A549 (cell line): Measurements from ENCODE around the gene TBL1X. TPM values are rescaled to one million over a fixed set of nuclear protein-coding genes. Genes with fewer than 3 reads are reported as not detected.
A peak's percentile ranks its signal among the peaks of the same experiment; 100 is the strongest.

Experiments used
- ATAC-seq, 2 experiments: fragments of 200-7000 bp in 1 of 2; fragments of >200 bp in 1 of 2; cut with Nextera tagmentation in 1 of 2; cut with Tn5 transposase in 1 of 2; 3 replicates each; pipeline versions ENCODE4 v1.8.0 to v1.9.1; 2018 to 2020; ENCODE audit warnings: mild to moderate bottlenecking in 1 of 2, moderate library complexity in 1 of 2
- CTCF ChIA-PET: fragments of 300-600 bp; sonication (Branson Sonifier 250); formaldehyde crosslinking; extraction: SDS; loops from one replicate; lab custom pipeline; 2021; ENCODE audit warnings: antibody characterized with exemption, inconsistent platforms; lab: Yijun Ruan, JAX
- POLR2A ChIA-PET: fragments of 350-600 bp; formaldehyde crosslinking; extraction: SDS; loops from one replicate; lab custom pipeline; 2021; ENCODE audit warnings: antibody characterized with exemption, inconsistent platforms; lab: Yijun Ruan, JAX
- DNase-seq, 2 experiments: peaks; one replicate each; pipeline versions ENCODE4 v3.0.0 to v3.0.0-alpha.2; 2011 to 2016; ENCODE audit warnings: low read depth in 1 of 2, low spot score in 1 of 2
- FAIRE-seq: peaks from 2 replicates; lab custom pipeline; 2011; peaks lifted over from hg19 to GRCh38; lab: Jason Lieb, UNC
- H3K27ac ChIP-seq, 2 experiments: fragments of >200 bp; sonication (Bioruptor Twin); formaldehyde crosslinking; 3 replicates each; pipeline ENCODE4 v1.5.1; 2016 to 2017
- H3K4me1 ChIP-seq: fragments of >200 bp; sonication (Bioruptor Twin); formaldehyde crosslinking; 3 replicates; pipeline ENCODE4 v1.6.1; 2016
- H3K4me2 ChIP-seq: fragments of >200 bp; sonication (Bioruptor Twin); formaldehyde crosslinking; 3 replicates; pipeline ENCODE4 v1.6.1; 2016
- H3K4me3 ChIP-seq: fragments of >200 bp; sonication (Bioruptor Twin); formaldehyde crosslinking; 3 replicates; pipeline ENCODE4 v1.5.1; 2016
- H3K9me3 ChIP-seq: fragments of >200 bp; sonication (Bioruptor Twin); formaldehyde crosslinking; 3 replicates; pipeline ENCODE4 v1.6.1; 2016
- CHD2 ChIP-seq: fragments of 150-350 bp; IDR thresholded peaks from 2 replicates; pipeline ENCODE4 v1.6.1; 2014; ENCODE audit warnings: low read length; ENCODE audit not compliant: partially characterized antibody
- CTCF ChIP-seq: fragments of >200 bp; sonication (Bioruptor Twin); formaldehyde crosslinking; IDR thresholded peaks from 3 replicates; pipeline ENCODE4 v1.5.1; 2016
- GATA3 ChIP-seq: IDR thresholded peaks from 2 replicates; pipeline ENCODE4 v1.6.1; 2012; ENCODE audit warnings: borderline replicate concordance
- HOXB13 ChIP-seq: fragments of 250-450 bp; sonication (Bioruptor Pico); IDR thresholded peaks from 2 replicates; pipeline ENCODE4 v1.5.0; 2020; ENCODE audit warnings: low read depth, mild to moderate bottlenecking, moderate library complexity
- JUNB ChIP-seq: fragments of >200 bp; sonication (Bioruptor Twin); formaldehyde crosslinking; IDR thresholded peaks from 2 replicates; pipeline ENCODE4 v1.6.1; 2016
- KDM1A ChIP-seq: fragments of 200-600 bp; sonication (generic); IDR thresholded peaks from 2 replicates; pipeline ENCODE4 v1.6.1; 2016; ENCODE audit warnings: low read depth, mild to moderate bottlenecking
- KDM5A ChIP-seq: fragments of 200-600 bp; sonication (generic); IDR thresholded peaks from 2 replicates; pipeline ENCODE4 v1.6.1; 2016; ENCODE audit warnings: antibody characterized with exemption, mild to moderate bottlenecking
- MAFK ChIP-seq: fragments of 450-650 bp; IDR thresholded peaks from 2 replicates; pipeline ENCODE4 v1.6.1; 2014; ENCODE audit not compliant: partially characterized antibody
- MAZ ChIP-seq: fragments of 150-350 bp; IDR thresholded peaks from 2 replicates; pipeline ENCODE4 v1.6.1; 2014; ENCODE audit warnings: antibody characterized with exemption, low read depth, low read length, borderline replicate concordance
- RCOR1 ChIP-seq: fragments of 150-350 bp; IDR thresholded peaks from 2 replicates; pipeline ENCODE4 v1.6.1; 2014; ENCODE audit warnings: antibody characterized with exemption, low read length, low read depth
- RFX5 ChIP-seq: fragments of 450-650 bp; IDR thresholded peaks from 2 replicates; pipeline ENCODE4 v1.7.1; 2014; ENCODE audit warnings: antibody characterized with exemption, mild to moderate bottlenecking, moderate library complexity
- RNF2 ChIP-seq: fragments of 200-600 bp; sonication (generic); IDR thresholded peaks from 2 replicates; pipeline ENCODE4 v1.6.1; 2016; ENCODE audit warnings: low read depth, mild to moderate bottlenecking, antibody characterized with exemption, moderate library complexity, borderline replicate concordance
- SREBF2 ChIP-seq: fragments of 450-650 bp; IDR thresholded peaks from 2 replicates; pipeline ENCODE4 v1.6.1; 2014; ENCODE audit warnings: mild to moderate bottlenecking, moderate library complexity
- TP53 ChIP-seq: fragments of 250-450 bp; sonication (Bioruptor Pico); IDR thresholded peaks from 2 replicates; pipeline ENCODE4 v1.5.0; 2021; ENCODE audit warnings: mild to moderate bottlenecking, moderate library complexity
- ZFP36 ChIP-seq: fragments of 450-650 bp; IDR thresholded peaks from 2 replicates; pipeline ENCODE4 v1.6.1; 2014; ENCODE audit warnings: borderline replicate concordance; ENCODE audit not compliant: partially characterized antibody
- ZNF302 ChIP-seq: fragments of 250-450 bp; sonication (Bioruptor Pico); IDR thresholded peaks from 2 replicates; pipeline ENCODE4 v1.9.0; 2021; ENCODE audit warnings: inconsistent platforms, mild to moderate bottlenecking, moderate library complexity
- ZSCAN20 ChIP-seq: fragments of 250-450 bp; sonication (Bioruptor Pico); IDR thresholded peaks from 2 replicates; pipeline ENCODE4 v1.8.0; 2022; ENCODE audit warnings: mild to moderate bottlenecking, moderate library complexity
- WGBS: methylation state at CpG from one replicate; pipeline ENCODE4 v1.1.6; 2017; ENCODE audit errors: missing lambda C conversion rate; 5-methylcytosine and 5-hydroxymethylcytosine counted together
- polyA plus RNA-seq, 4 experiments: library from polyadenylated mRNA; depleted of rRNA in 3 of 4; stranded (reverse); fragments of >200 nt; fragmentation: RNase III in 1 of 4; extraction: RNeasy Plus Mini Kit Qiagen cat#74134 plus additional on column Dnase treatment in 1 of 4; gene quantifications; 2 replicates in 3 of 4; 3 replicates in 1 of 4; pipeline ENCODE4 v1.2.3, GENCODE V29; 2011 to 2017
- TF ChIP-seq, protein P1 (sequence below): fragments of >200 bp; sonication (Bioruptor Twin); formaldehyde crosslinking; IDR thresholded peaks from 3 replicates; pipeline ENCODE4 v1.6.1; 2016
- TF ChIP-seq, protein P2 (sequence below): fragments of 200-600 bp; sonication (generic); IDR thresholded peaks from 2 replicates; pipeline ENCODE4 v1.6.1; 2016; ENCODE audit warnings: antibody characterized with exemption, mild to moderate bottlenecking, moderate library complexity

TBL1X gene
- polyA plus RNA-seq, 2 of the 4 experiments (the other 2 are of a cell fraction): 14.6 to 18.0 TPM

GRCh38 chrX:9610771-9611392 is 146.0 kb downstream of the TBL1X start:
- no peaks in the 10 kb centered on the region for H3K9me3 ChIP-seq
- POLR2A ChIA-PET: no interaction called here
- WGBS: 33% methylated on average over 5 of the region's 5 CpGs
- DNase-seq (no peak), FAIRE-seq (peak; percentile 56), ATAC-seq (no peak)
- 0 out of 3 replicates have a peak overlapping the region, but pooled peaks have one; percentile 16 for H3K4me2 ChIP-seq
- no peak overlapping the region for H3K27ac ChIP-seq
- no peak overlapping the region for H3K4me3 ChIP-seq
- CTCF ChIA-PET: interaction anchor here (1.3 kb wide), 1 partner anchor 32 kb away, joined by 4 read pairs; no protein-coding TSS in a partner anchor
- peaks cover 8% of the 10 kb centered on the region; the same call in 2 of the 3 replicates for H3K4me1 ChIP-seq
- TF ChIP-seq ZFP36 (no peak), TP53 (CRISPR knock-in tag) (no peak), CHD2 (no peak), KDM1A (no peak), MAZ (no peak)

- no peak for TF ChIP-seq CTCF
- no peak for TF ChIP-seq ZFP36
- no peak for TF ChIP-seq RNF2
- TF ChIP-seq ZNF302: no peak
- POLR2A ChIA-PET: no interaction called here
- H3K4me2 ChIP-seq: no peak overlapping the region
- H3K4me3 ChIP-seq: no peak overlapping the region
- H3K27ac ChIP-seq: no peak overlapping the region
- ATAC-seq (no peak), FAIRE-seq (no peak), DNase-seq (no peak)
- CTCF ChIA-PET: interaction anchor here (1.3 kb wide), 1 partner anchor 33 kb away, joined by 4 read pairs; no protein-coding TSS in a partner anchor
- H3K4me1 ChIP-seq: peaks cover 8% of the 10 kb centered on the region; the same call in 2 of the 3 replicates
- WGBS: 92% methylated on average over 16 of the region's 16 CpGs
- H3K9me3 ChIP-seq: no peaks in the 10 kb centered on the region
Observed at GRCh38 chrX:9611436-9612145, 146.7 kb downstream of the TBL1X start.

GRCh38 chrX:9612146-9612505 is 147.3 kb downstream of the TBL1X start:
- H3K4me2 ChIP-seq: no peak overlapping the region
- TF ChIP-seq RFX5 (no peak), ZSCAN20 (CRISPR knock-in tag) (no peak)
- TF ChIP-seq, protein P1, sequence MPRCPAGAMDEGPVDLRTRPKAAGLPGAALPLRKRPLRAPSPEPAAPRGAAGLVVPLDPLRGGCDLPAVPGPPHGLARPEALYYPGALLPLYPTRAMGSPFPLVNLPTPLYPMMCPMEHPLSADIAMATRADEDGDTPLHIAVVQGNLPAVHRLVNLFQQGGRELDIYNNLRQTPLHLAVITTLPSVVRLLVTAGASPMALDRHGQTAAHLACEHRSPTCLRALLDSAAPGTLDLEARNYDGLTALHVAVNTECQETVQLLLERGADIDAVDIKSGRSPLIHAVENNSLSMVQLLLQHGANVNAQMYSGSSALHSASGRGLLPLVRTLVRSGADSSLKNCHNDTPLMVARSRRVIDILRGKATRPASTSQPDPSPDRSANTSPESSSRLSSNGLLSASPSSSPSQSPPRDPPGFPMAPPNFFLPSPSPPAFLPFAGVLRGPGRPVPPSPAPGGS: no peak
- TF ChIP-seq, all 56 proteins: peak for 0
- 95% methylated on average over 4 of the region's 4 CpGs for WGBS
- Histone ChIP-seq H3K9me3 (no peaks in the 10 kb centered on the region), H3K4me3 (no peak overlapping the region), H3K27ac (no peak overlapping the region), H3K4me1 (peaks cover 8% of the 10 kb centered on the region; the same call in 2 of the 3 replicates)
- no peak for ATAC-seq
- no peak for FAIRE-seq
- ChIA-PET POLR2A (no interaction called here), CTCF (no interaction called here)
- DNase-seq: no peak

DNA sequence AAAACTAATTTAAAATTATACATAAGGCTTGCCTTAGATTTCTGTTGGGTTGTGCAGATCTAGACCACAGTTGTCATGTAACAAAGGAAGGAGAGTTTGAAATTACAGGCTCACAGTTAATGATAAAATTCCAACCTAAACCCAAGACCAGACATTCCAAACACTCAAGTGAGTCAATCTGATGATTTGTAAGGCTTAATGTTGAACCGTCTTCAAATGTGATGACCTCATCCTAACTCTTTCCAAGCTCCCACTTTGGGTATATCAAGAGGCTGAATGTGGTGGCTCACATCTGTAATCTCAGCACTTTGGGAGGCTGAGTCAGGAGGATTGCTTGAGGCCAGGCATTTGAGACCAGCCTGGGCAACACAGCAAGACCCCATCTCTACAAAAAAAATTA is 149.2 kb downstream of the TBL1X start:
- Histone ChIP-seq H3K9me3 (no peaks in the 10 kb centered on the region), H3K27ac (no peak overlapping the region), H3K4me2 (no peak overlapping the region), H3K4me1 (peaks cover 8% of the 10 kb centered on the region; the same call in 2 of the 3 replicates), H3K4me3 (no peak overlapping the region)
- ATAC-seq (no peak; a peak in 1 of 6 replicates), FAIRE-seq (no peak), DNase-seq (peak in 1 of 2 experiments; percentile 14)
- TF ChIP-seq HOXB13 (CRISPR knock-in tag) (no peak), RCOR1 (no peak), MAFK (no peak), CTCF (no peak), JUNB (no peak), SREBF2 (no peak), GATA3 (no peak), KDM5A (no peak)
- TF ChIP-seq, protein P2, sequence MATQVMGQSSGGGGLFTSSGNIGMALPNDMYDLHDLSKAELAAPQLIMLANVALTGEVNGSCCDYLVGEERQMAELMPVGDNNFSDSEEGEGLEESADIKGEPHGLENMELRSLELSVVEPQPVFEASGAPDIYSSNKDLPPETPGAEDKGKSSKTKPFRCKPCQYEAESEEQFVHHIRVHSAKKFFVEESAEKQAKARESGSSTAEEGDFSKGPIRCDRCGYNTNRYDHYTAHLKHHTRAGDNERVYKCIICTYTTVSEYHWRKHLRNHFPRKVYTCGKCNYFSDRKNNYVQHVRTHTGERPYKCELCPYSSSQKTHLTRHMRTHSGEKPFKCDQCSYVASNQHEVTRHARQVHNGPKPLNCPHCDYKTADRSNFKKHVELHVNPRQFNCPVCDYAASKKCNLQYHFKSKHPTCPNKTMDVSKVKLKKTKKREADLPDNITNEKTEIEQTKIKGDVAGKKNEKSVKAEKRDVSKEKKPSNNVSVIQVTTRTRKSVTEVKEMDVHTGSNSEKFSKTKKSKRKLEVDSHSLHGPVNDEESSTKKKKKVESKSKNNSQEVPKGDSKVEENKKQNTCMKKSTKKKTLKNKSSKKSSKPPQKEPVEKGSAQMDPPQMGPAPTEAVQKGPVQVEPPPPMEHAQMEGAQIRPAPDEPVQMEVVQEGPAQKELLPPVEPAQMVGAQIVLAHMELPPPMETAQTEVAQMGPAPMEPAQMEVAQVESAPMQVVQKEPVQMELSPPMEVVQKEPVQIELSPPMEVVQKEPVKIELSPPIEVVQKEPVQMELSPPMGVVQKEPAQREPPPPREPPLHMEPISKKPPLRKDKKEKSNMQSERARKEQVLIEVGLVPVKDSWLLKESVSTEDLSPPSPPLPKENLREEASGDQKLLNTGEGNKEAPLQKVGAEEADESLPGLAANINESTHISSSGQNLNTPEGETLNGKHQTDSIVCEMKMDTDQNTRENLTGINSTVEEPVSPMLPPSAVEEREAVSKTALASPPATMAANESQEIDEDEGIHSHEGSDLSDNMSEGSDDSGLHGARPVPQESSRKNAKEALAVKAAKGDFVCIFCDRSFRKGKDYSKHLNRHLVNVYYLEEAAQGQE: no peak
- WGBS: 35% methylated on average over 1 of the region's 1 CpG
- ChIA-PET CTCF (interaction anchor here (0.9 kb wide), 1 partner anchor 34 kb away, joined by 3 read pairs; no protein-coding TSS in a partner anchor), POLR2A (no interaction called here)
